HFF-Myc (cell line): ENCODE results near the gene TSGA10IP.

Experiments
- DNase-seq: peaks from one replicate; pipeline ENCODE4 v3.0.0-alpha.2; 2011; ENCODE audit warnings: low read depth; ENCODE audit errors: extremely low read depth
- H3K4me3 ChIP-seq: replicated peaks from 2 replicates; pipeline ENCODE4 v1.5.1; 2011; ENCODE audit warnings: low read depth, mild to moderate bottlenecking, control low read depth, low read length
- CTCF ChIP-seq: IDR thresholded peaks from 2 replicates; pipeline ENCODE4 v1.5.1; 2012; ENCODE audit warnings: mild to moderate bottlenecking, low read depth, low read length, control low read depth; ENCODE audit errors: missing control alignments

Gene TSGA10IP

GRCh38 chr11:65931773-65932557 lies 13.3 kb upstream of the TSGA10IP start:
- no peak for TF ChIP-seq CTCF
- H3K4me3 ChIP-seq = no peak overlapping the region
- DNase-seq = no peak

GRCh38 chr11:65932558-65932919 lies 12.7 kb upstream of the TSGA10IP start:
- DNase-seq = no peak
- TF ChIP-seq CTCF = no peak
- H3K4me3 ChIP-seq = no peak overlapping the region

GRCh38 chr11:65934014-65934413 lies 11.3 kb upstream of the TSGA10IP start:
- DNase-seq = no peak
- no peak overlapping the region for H3K4me3 ChIP-seq
- no peak for TF ChIP-seq CTCF

GRCh38 chr11:65937766-65938165 lies 7.5 kb upstream of the TSGA10IP start:
- no peak overlapping the region for H3K4me3 ChIP-seq
- TF ChIP-seq CTCF = no peak
- no peak for DNase-seq

- H3K4me3 ChIP-seq = no peak overlapping the region
- no peak for TF ChIP-seq CTCF
- DNase-seq = no peak
Measured at GRCh38 chr11:65941720-65942310, 3.5 kb upstream of the TSGA10IP start.

- H3K4me3 ChIP-seq = no peak overlapping the region
- no peak for DNase-seq
- no peak for TF ChIP-seq CTCF
Measured at GRCh38 chr11:65942531-65942930, 2.7 kb upstream of the TSGA10IP start.
